HG02870 (cell line): ENCODE data around the gene CCDC170.

ENCODE experiments used
- ATAC-seq: cut with Tn5 transposase; IDR thresholded peaks from one replicate; pipeline ENCODE4 v1.9.1; 2021; ENCODE audit warnings: mild to moderate bottlenecking, moderate library complexity; ENCODE audit not compliant: unreplicated experiment

The CCDC170 gene

GRCh38 chr6:151610326-151610725 is 116.5 kb downstream of the CCDC170 start:
- ATAC-seq, result no peak

- ATAC-seq, result no peak
Observed at GRCh38 chr6:151614630-151615029, 120.8 kb downstream of the CCDC170 start.

GRCh38 chr6:151616091-151616513 is 122.3 kb downstream of the CCDC170 start:
- ATAC-seq, result no peak

DNA sequence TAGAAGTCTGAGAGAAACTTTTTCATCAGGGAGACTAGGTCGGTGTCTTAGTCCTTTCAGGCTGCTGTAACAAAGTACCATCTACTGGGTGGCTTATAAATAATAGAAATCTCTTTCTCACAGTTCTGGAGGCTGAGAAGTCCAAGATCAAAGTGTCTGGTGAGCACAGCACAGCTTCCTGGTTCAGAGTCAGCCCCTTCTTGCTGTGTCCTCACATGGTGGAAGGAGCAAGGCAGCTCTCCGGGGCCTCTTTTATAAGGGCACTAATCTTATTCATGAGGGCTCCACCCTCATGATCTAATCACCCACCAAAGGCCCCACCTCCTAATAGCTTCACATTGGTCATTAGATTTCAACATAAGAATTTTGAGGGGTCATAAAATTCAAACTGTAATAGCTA is 122.8 kb downstream of the CCDC170 start:
- ATAC-seq, result no peak

DNA sequence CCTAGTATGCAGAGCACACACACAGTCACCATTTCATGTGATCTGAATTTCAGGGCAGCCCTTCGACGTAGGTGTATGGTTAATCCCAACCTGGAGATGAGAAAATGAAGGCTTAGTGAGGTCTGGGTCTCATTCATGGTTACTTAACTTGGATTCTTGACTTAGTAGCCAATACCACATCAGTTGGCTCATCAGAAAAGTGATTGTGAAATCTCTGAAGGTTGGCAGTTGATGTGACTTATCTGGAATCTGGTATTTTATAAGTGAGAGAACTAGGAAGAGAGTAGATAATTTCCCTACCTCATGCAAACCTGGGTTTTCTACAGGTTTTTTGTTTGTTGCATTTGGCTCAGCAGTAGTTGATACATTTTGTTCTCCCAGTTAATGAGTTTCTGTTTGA is 123.7 kb downstream of the CCDC170 start:
- ATAC-seq, result no peak

DNA sequence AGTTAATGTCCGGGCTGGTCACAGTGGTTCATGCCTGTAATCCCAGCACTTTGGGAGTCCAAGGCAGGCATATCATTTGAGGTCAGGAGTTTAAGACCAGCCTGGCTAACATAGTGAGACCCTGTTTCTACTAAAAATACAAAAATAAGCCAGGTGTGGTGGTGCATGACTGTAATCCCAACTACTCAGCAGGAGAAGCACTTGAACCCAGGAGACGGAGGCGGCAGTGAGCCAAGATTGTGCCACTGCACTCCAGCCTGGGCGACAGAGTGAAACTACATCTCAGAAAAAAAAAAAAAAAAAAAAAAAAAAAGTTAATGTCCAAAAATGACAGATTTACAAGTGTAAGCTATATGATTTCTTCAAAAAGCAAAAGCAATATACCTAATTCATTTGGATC is 124.9 kb downstream of the CCDC170 start:
- ATAC-seq, result no peak

- ATAC-seq, result no peak
Observed at GRCh38 chr6:151620179-151620578, 126.4 kb downstream of the CCDC170 start.

DNA sequence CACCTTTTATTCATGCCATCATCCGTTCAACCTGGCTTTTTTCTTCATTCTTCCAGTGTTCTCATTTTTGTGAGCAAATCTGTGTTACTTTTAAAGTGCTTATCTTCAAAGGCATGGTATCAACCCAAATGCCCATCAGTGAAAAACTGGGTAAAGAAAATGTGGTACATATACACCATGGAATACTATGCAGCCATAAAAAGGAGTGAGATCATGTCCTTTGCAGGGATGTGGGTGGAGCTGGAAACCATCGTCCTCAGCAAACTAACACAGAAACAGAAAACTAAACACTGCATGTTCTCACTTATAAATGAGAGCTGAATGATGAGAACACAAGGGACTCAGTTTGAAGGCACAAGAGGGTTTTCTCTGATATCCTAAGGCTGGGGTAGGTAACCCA is 130.3 kb downstream of the CCDC170 start:
- ATAC-seq, result no peak

- ATAC-seq, result no peak
Observed at GRCh38 chr6:151624481-151624880, 130.7 kb downstream of the CCDC170 start.

GRCh38 chr6:151624900-151625536 is 131.2 kb downstream of the CCDC170 start:
- no peak for ATAC-seq

GRCh38 chr6:151627689-151628444 is 134.1 kb downstream of the CCDC170 start:
- peak; percentile 69 for ATAC-seq

DNA sequence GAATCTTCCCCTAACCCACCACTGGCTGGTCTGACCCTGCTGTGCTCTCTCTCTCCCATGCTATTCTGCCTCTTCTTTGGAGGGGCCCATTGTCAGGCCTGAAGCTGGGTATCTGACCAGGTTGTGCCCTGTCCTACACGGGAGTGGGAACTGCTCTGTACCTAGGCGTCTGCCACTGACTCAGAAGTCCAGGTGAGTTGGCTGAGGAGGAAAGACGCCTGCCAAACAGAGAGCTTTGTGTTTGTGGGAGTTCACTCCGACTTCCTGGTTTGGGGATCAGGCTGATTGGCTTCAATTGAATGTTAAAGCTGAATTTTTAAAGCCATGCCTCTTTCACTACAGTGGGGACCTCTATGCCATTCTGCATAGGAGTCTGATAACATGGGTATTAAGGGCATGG is 136.0 kb downstream of the CCDC170 start:
- ATAC-seq, result no peak

- no peak for ATAC-seq
Observed at GRCh38 chr6:151630387-151630786, 136.6 kb downstream of the CCDC170 start.

- no peak for ATAC-seq
Observed at GRCh38 chr6:151630991-151631655, 137.3 kb downstream of the CCDC170 start.

DNA sequence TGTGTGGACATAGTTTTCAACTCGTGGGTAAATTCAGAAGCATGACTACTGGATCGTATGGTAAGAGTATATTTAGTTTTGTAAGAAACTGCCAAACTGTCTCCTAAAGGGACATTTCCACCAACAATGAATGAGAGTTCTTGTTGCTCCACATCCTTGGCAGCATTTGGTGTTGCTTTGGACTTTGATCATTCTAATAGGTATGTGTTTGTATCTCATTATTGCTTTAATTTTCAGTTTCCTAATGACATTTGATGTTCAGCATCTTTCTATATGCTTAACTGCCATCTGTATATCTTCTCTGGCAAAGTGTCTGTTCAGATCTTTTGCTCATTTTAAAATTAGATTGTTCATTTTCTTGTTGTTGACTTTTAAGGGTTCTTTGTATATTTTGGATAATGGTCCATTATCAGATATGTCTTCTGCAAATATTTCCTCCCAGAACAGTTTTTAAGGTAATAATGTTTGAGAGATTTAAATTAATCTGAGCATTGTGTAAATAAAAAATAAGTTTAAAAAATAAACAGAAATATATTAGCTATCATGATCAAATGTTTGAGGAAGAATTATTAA is 138.7 kb downstream of the CCDC170 start:
- no peak for ATAC-seq

DNA sequence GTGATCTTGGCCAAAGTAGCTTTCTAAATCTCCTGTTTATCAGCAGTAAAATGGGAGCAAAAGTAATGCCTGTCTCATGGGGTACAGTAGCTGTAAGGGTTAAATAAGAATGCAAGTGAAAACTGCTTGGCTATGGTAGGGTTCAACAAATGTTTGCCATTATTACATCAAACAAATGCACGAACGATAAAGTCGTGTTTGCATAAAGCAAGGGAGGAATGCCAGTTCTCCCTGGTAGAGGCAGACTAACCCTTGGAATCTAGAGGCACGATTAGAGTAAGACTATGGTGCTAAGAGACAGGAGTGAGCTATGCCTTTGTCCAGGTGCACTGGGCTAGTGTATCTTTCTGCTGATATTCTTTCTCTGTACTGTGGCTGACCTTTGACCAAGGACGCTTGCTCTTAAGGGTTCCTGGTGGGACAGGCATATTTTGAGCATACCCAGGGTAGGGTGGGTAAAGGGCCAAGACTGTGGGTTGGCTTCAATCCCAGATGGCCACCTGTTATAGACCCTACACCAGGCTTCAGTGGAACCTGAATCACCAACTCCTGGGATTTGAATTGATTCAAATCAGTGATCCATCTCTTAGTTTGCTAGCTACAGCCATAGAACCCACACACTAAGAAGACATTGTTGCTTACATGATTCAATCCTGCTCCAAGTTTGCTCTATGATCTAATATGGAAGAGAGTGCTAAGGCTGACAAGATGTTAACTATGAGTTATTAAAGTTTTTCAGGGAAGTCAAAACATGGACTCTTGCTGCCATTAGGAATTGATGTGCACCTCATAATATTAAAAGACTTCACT is 139.9 kb downstream of the CCDC170 start:
- no peak for ATAC-seq

- ATAC-seq, result no peak
Observed at GRCh38 chr6:151634336-151634720, 140.5 kb downstream of the CCDC170 start.

DNA sequence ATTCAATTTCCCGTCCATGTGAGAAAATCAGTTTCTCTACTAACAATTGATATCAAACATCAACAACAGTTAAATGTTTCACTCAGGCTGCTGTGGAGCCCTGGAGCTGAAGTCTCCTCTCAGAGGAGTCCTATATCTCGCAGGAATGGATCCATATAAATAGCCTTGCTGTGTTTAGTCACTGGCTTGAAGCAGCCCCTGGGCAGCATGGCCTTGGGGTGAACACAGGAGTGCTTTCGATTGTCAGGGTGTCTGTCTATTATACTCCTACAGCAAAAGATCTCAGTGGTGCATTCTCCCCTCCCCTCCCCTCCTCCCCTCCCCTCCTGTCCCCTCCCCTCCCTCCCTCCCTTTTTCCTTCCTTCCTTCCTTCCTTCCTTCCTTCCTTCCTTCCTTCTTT is 141.9 kb downstream of the CCDC170 start:
- ATAC-seq, result no peak

DNA sequence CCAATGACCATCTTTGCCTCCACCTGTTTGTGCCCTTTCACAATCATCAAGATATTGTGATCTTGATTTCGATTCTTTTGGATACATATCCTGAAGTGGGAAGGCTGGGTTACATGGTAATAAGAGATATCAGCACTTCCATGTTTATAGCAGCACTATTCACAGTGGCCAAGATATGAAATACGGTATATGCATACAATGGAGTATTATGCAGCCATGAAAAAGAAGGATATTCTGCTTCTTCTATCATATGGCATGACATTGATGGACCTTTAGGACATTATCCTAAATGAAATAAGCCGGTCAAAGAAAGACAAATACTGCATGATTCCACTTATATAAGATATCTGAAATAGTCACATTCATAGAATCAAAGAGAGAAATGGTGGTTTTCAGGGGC is 144.0 kb downstream of the CCDC170 start:
- ATAC-seq, result no peak

GRCh38 chr6:151639750-151640149 is 145.9 kb downstream of the CCDC170 start:
- ATAC-seq, result no peak

DNA sequence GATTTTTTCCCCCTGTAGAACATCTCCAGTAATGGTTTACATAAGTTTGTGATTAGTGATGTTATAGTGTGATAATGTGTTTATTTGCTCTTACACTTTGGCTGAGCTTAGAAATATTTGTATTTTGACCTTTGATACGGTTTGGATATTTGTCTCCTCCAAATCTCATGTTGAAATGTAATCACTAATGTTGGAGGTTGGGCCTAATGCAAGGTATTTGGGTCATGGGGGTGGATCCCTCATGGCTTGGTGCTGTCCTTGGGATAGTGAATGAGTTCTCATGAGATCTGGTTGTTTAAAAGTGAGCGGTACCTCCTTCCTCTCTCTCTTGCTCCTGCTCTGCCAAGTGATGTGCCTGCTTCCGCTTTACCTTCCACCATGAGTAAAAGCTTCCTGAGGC is 147.2 kb downstream of the CCDC170 start:
- ATAC-seq, result no peak
